ENCODE results near the gene DEDD2.
A peak's percentile ranks its signal among the peaks of the same experiment; 100 is the strongest.

The DEDD2 gene

DNA sequence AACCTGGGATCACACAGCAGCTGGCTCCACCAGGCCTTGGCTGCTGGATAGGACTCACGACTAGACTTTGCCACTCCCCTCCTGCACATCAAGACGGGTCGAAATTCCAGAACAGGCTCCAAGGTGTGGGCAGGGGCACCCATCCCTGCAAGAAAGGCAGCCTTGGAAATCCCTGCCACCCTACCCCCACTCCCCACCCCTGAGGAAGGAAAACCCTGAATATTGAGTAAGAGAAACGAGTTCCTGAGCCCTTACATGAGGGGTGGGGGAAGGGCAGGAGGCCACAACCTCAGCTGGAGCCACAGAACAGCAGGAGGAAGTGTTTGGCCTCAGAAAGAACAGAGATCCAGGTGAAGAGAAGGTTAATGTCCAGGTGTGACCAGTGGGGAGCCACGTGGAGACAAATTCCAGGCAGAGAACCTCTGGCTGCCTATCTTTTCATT lies 20.1 kb downstream of the DEDD2 start:
- peak in 1 of 2 donors; percentile 27 for DNase-seq

GRCh38 chr19:42196011-42197001 lies 21.2 kb downstream of the DEDD2 start:
- no peak for DNase-seq

GRCh38 chr19:42193706-42194105 lies 23.8 kb downstream of the DEDD2 start:
- no peak for DNase-seq

GRCh38 chr19:42193294-42193693 lies 24.2 kb downstream of the DEDD2 start:
- no peak for DNase-seq

DNA sequence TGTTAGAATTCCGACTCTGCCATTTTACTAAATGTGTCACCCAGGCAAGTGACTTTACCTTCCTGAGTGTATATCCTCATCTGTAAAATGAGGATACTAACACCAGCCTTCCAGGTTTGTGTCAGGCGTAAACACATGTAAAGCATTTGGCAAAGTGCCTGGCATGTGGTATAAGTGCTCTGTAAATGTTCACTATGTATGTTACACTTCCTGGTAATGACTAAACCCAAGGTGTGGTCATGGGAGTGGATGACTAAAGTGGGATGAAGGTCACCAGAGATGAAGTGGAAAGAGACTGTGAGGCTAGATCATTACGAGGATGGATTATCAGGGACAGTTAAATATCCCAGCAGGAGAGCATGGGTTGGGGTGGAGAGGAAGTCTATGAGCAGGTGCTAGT lies 25.6 kb downstream of the DEDD2 start:
- DNase-seq = no peak

GRCh38 chr19:42191330-42191729 lies 26.1 kb downstream of the DEDD2 start:
- DNase-seq = no peak

DNA sequence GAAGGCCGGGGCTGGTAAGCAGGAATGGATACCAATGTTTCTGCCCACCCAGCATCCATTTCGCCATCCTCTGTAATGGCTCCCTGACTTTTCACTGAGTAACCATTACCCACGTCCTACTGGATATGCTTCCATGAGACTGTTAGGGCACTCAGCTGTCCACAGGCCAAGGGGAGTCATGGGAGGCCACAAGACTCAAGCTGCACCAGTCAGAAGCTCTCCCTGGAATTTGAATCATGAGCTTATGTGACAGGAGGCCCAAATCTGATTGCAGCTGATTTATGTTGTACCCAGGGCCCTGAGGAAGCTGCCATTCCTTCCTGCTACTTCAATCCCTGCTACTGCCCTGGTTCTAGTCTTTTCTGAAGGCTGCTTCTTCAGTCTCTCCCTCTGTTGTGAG lies 28.3 kb downstream of the DEDD2 start:
- no peak for DNase-seq

- DNase-seq = no peak
These were observed 28.8 kb downstream of the DEDD2 start for GRCh38 chr19:42188665-42189064.

- peak; percentile 47 to 71 for DNase-seq
These were observed 32.2 kb downstream of the DEDD2 start for GRCh38 chr19:42185277-42185676.

GRCh38 chr19:42184401-42184861 lies 33.0 kb downstream of the DEDD2 start:
- DNase-seq = peak; percentile 67 to 69

DNA sequence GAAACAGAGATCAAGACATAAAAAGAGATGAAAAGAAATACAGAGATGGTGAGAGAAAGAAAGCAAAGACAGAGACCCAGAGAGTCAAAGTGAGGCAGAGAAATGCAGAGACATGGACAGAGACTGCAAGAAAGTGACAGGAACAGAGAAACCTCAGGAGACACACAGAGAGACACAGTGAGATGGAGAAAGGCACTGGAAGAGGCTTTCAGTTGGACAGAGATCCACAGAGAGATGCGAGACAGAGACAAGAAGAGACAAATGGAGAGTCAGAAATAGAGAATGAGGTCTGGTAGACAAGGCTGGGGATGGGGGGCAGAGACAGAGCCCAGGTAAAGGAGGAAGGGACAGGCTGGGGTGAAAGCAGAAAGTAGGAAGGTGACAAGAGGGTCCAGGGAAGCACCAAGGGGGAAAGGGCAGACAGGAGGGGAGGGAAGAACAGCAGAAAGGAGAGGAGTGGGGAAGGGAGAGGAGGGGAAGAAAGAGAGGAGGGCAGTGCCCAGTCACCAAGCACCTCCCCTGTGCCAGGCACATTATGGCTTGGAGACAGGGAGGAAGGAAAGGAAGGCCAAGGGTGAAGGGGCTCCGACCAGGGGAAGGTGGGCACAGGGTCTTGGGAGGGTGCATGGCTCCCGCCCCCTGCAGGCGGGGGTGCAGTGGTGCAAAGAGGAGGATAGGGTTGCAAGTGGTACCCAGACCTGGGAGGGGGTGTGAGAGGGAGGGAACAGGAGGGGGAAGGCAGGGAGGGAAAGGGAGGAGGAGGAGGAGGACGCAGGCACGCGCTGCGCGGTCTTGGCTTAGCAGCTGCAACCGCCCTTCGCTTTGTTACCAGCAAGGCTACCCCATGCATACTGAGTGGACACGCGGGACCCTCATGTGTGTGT lies 38.4 kb downstream of the DEDD2 start:
- DNase-seq = no peak

DNA sequence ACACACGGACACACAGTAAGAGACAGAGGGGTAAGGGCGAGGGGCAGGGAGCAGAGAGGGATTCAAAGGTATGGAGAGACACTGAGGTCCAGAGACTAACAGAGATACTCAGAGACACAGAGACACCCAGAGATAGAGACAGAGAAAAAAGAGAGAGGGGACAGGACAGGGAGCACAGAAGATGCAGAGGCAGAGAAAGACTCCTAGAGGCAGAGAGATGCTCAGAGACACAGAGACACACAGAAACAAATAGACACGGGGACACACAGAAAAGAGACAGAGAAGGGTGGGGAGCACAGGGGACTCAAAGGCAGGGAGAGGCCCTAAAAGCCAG lies 39.8 kb downstream of the DEDD2 start:
- DNase-seq = no peak

DNA sequence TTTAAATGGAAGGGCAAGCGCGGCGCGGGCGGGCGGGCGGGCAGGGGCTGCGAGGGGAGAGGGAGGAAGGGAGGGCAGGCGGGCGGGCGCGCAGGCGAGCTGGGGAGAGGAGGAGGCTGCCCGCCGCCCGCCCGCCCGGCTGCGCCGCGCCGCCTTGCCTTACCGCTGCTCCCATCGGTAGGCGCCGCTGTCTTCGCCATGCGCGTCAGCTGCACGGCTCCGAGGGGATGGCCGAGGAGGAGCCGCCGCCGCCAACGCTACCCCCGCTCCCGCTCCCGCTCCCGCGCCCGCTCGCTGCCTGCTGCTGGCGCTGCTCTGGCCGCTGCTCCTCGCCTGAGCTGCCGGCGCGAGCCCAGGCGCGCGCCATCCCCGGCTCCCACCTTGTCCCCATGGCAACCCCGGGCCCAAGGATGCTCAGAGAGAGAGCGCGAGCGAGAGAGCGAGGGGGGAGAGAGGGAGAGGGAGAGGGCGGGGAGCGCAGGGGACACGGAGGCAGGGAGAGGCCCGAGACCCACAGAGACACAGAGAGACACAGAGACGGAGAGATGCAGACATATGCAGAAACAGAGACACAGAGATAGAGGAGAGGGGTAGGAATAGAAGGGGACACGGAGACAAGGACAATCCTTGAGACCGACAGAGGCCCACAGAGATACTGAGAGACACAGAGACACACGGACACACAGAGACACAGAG lies 40.3 kb downstream of the DEDD2 start:
- DNase-seq = peak; percentile 74 to 80

DNA sequence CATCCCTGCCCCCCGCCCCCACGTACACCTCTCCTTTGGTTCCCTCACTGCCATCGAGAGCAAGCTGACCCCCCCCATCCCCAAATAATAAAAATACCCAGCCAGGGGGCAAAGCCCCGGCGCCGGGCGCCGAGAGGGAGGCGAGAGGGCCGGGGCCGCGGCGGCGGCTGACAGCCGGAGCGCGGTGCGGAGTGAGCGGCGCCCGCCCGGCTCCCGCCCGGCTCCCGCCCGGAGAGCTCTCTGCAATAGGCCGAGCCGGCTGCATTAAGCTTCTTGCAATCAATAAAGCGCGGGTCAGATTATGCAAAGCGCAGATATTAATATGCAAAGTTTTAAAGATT lies 40.9 kb downstream of the DEDD2 start:
- DNase-seq = no peak

GRCh38 chr19:42175952-42176648 lies 41.4 kb downstream of the DEDD2 start:
- no peak for DNase-seq

DNA sequence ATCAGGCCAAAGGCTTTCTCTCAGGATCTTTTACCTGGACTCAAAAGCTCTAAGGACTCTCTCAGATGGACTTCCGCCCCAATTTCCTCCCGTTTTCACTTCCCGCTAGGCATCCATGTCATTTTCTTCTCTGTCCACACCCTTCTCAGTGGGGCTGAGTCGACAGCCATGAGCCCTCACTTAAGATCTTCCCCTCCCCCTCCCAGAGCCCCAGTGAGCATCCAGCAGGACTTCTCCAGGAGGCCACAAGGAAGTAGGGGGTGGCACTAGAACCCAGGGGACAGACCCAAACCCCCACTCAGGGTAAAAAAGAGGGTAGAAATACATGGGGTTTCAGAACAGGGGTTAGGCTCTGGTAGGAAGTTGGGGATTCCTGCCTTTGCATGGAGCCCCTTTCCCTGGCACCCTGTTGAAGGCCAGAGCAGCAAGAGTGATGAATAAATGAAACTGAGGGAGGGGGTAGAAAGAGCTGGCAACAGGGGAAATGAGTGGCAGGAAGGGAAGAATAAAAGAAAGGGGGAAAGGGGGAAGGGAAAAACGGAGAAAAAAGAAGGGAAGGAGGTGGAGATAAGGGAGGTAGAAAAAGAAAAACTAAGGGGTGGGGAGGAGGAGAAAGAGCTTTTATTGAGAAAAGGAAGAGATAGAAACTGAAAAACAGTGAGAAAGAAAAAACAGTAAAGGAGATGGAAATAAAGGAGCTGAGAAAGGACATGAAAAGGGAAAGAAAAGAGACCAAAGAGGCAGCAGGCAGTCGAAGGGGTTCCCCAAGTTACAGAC lies 42.3 kb downstream of the DEDD2 start:
- no peak for DNase-seq

GRCh38 chr19:42174188-42174587 lies 43.3 kb downstream of the DEDD2 start:
- no peak for DNase-seq

DNA sequence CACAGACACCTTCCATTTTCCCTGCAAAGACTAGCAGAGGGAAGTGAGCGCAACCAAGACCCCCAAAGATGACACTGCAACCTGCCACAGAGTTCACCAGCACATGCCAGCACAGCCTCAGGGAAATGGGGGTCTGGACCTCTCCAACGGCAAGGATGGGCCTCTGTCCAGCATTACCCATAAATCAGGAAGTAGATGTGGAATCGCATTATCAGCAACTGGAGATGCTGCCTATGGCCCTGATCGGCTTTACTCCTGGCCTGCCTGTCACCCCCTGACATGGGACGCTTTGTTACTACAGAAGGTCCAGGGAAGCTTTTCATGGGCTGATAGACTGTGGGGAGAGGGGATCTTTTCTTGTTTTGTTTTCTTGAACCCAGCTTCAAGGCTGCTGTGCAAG lies 43.8 kb downstream of the DEDD2 start:
- DNase-seq = no peak

DNA sequence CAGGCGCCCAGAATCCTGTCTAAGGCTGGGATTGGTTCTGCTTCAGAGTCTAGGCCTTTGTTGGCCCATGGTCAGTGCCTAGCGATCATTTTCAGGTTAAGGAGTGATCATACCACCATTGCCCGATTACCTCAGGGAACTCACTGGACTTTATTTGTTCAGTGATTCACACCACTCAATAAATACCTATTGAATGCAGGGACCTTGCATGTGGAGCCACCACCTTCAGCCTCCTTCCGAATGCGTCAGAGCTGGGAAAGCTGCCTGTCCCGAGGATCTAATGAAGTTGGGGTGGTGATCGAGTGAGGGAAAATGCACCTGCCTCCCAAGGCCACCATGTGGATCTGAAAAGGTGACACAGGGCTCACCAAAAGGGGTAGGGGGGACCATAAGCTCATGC lies 45.2 kb downstream of the DEDD2 start:
- no peak for DNase-seq

- DNase-seq = no peak
These were observed 46.8 kb downstream of the DEDD2 start for GRCh38 chr19:42170715-42171114.
